Psoas muscle (tissue), 8 donors: ENCODE results near the gene GIGYF2. TPM values are rescaled to one million over a fixed set of nuclear protein-coding genes. Genes with fewer than 3 reads are reported as not detected.

Experiments used
- ATAC-seq, 4 donors: fragments of 200-7000 bp; cut with Tn5 transposase; one replicate each; pipeline ENCODE4 v1.9.1; 2020; ENCODE audit warnings: moderate library complexity in 3 of 4, mild to moderate bottlenecking in 2 of 4
- DNase-seq, 2 donors: peaks; one replicate each; pipeline ENCODE4 v3.0.0-alpha.2; 2020
- H3K27ac ChIP-seq: fragments of 200-600 bp; one replicate; pipeline ENCODE4 v1.8.0; 2022
- H3K27me3 ChIP-seq, 3 donors: fragments of 200-600 bp in 1 of 3; one replicate each; pipeline versions ENCODE4 v1.6.1 to v1.8.0; 2013 to 2022; ENCODE audit warnings: low read length in 2 of 3, mild to moderate bottlenecking in 2 of 3, moderate library complexity in 1 of 3; ENCODE audit not compliant: insufficient read depth in 3 of 3
- H3K36me3 ChIP-seq, 2 donors: fragments of 200-600 bp in 1 of 2; one replicate each; pipeline versions ENCODE4 v1.6.1 to v1.8.0; 2013 to 2022; ENCODE audit warnings: low read depth in 1 of 2, mild to moderate bottlenecking in 1 of 2, moderate library complexity in 1 of 2; ENCODE audit not compliant: insufficient read depth in 1 of 2
- H3K4me1 ChIP-seq: fragments of 200-600 bp; one replicate; pipeline ENCODE4 v1.8.0; 2022
- H3K4me3 ChIP-seq: fragments of 200-600 bp; one replicate; pipeline ENCODE4 v1.8.0; 2022; ENCODE audit warnings: mild to moderate bottlenecking
- H3K9me3 ChIP-seq: fragments of 200-600 bp; one replicate; pipeline ENCODE4 v1.8.0; 2022
- CTCF ChIP-seq: fragments of 200-600 bp; IDR thresholded peaks from one replicate; pipeline ENCODE4 v1.8.0; 2022; ENCODE audit warnings: antibody characterized with exemption
- WGBS, 3 donors: extraction: QIAGEN DNeasy Blood & Tissue Kit; methylation state at CpG; one replicate each; pipeline versions ENCODE4 v1.1.6 to v1.1.7; 2013; 5-methylcytosine and 5-hydroxymethylcytosine counted together
- intact Hi-C, 2 donors: fragments of 100-400 bp; cut with DNase I; formaldehyde crosslinking; loops; one replicate each; pipeline versions ENCODE4 v1.11.0 to v1.14.2; 2022
- polyA plus RNA-seq, 3 donors: library from polyadenylated mRNA; stranded (reverse); fragments of 200-250 nt; gene quantifications; one replicate each; pipeline ENCODE4 v1.2.3, GENCODE V29; 2013
- total RNA-seq, 4 donors: library from RNA; stranded (reverse); fragmentation: NEBNext Ultra II Directional in 2 of 4; extraction: Animal tissue kit (Norgen Biotek cat#: 25700) in 2 of 4; gene quantifications; one replicate each; pipeline versions ENCODE4 v1.2.1 to v1.2.4, GENCODE V29; 2021 to 2023
- donor health status: healthy with polysubstance abuse.
- donor health status: DM: no; HTN: no; CAD: no; lungs with moderate emphysema.
- donor health status: Bipolar disorder and iron deficiency.
- donor health status: healthy.
- donor health status: DM: yes; HTN: yes; CAD: no.
- donor health status: DM: no; HTN: no; CAD: no.
- donor health status: DM: no; HTN: no; CAD: no.
- donor health status: DM: yes; HTN: yes; CAD: no.

The GIGYF2 gene
- total and polyA plus RNA-seq, 7 donors, result 13.8 to 72.6 (median 64.3) TPM

GRCh38 chr2:232874677-232875223 is 177.6 kb downstream of the GIGYF2 start:
- Histone ChIP-seq H3K27ac (no peak overlapping the region), H3K9me3 (no peaks in the 10 kb centered on the region), H3K4me3 (no peak overlapping the region), H3K36me3 (no peaks in the 10 kb centered on the region), H3K4me1 (no peaks in the 10 kb centered on the region), H3K27me3 (no peaks in the 10 kb centered on the region)
- intact Hi-C loops, result no loop called here
- WGBS, 3 donors, result 92 to 93% (median 92%) methylated on average over 16 of the region's 16 CpGs
- no peak for ATAC-seq
- no peak for TF ChIP-seq CTCF
- no peak for DNase-seq

GRCh38 chr2:232875256-232876121 is 178.4 kb downstream of the GIGYF2 start:
- intact Hi-C loops, result no loop called here
- H3K27ac ChIP-seq, result no peak overlapping the region
- no peaks in the 10 kb centered on the region for H3K27me3 ChIP-seq
- WGBS, 3 donors, result 20 to 26% (median 21%) methylated on average over 30 to 37 of the region's 37 CpGs
- ATAC-seq (peak; percentile 16 to 46 (median 27)), DNase-seq (peak in 1 of 2 donors; percentile 52)
- H3K36me3 ChIP-seq, result no peaks in the 10 kb centered on the region
- no peaks in the 10 kb centered on the region for H3K4me1 ChIP-seq
- no peaks in the 10 kb centered on the region for H3K9me3 ChIP-seq
- no peak for TF ChIP-seq CTCF
- peak overlapping the region; percentile 71 for H3K4me3 ChIP-seq

GRCh38 chr2:232876161-232876977 is 179.2 kb downstream of the GIGYF2 start:
- intact Hi-C loops, result no loop called here

GRCh38 chr2:232876978-232877441 is 179.9 kb downstream of the GIGYF2 start:
- ATAC-seq, result peak in 2 of 4 donors; percentile 1 to 11
- 27 to 49% (median 30%) methylated on average over 18 to 21 of the region's 21 CpGs for WGBS, 3 donors
- Histone ChIP-seq H3K27ac (peak overlapping the region; percentile 33), H3K9me3 (no peaks in the 10 kb centered on the region), H3K4me3 (peak overlapping the region; percentile 71), H3K4me1 (no peaks in the 10 kb centered on the region), H3K27me3 (no peaks in the 10 kb centered on the region), H3K36me3 (no peaks in the 10 kb centered on the region)
- DNase-seq, result peak in 1 of 2 donors; percentile 47
- no peak for TF ChIP-seq CTCF
- intact Hi-C loops, result no loop called here

More at GRCh38 chr2:232876161-232876977, 179.2 kb downstream of the GIGYF2 start:
- DNase-seq (peak in 1 of 2 donors; percentile 58), ATAC-seq (peak; percentile 43 to 79 (median 62))
- peak; percentile 23 for TF ChIP-seq CTCF
- no peaks in the 10 kb centered on the region for H3K36me3 ChIP-seq
- WGBS, 3 donors, result 1 to 2% (median 2%) methylated on average over 92 to 119 of the region's 119 CpGs
- no peaks in the 10 kb centered on the region for H3K4me1 ChIP-seq
- no peaks in the 10 kb centered on the region for H3K27me3 ChIP-seq
- no peaks in the 10 kb centered on the region for H3K9me3 ChIP-seq
- H3K27ac ChIP-seq, result no peak overlapping the region
- peak overlapping the region; percentile 71 for H3K4me3 ChIP-seq
